H1 (cell line): ENCODE results near the gene GMPR. TPM values are rescaled to one million over a fixed set of nuclear protein-coding genes. Genes with fewer than 3 reads are reported as not detected.

ENCODE experiments used
- FOSL1 ChIP-seq: IDR thresholded peaks from 2 replicates; pipeline ENCODE4 v1.6.1; 2011; ENCODE audit warnings: mild to moderate bottlenecking, low read depth, low read length, moderate library complexity; ENCODE audit not compliant: insufficient read depth
- polyA plus RNA-seq, 7 experiments: library from polyadenylated mRNA; depleted of rRNA in 3 of 7; stranded (reverse) in 5 of 7; unstranded in 2 of 7; fragments of >200 nt in 5 of 7; fragments of 200-250 nt in 2 of 7; gene quantifications; 1 replicate in 5 of 7; 2 replicates in 1 of 7; 4 replicates in 1 of 7; pipeline versions ENCODE4 v1.2.1 to v1.2.3, GENCODE V29; 2011 to 2013; ENCODE audit warnings: missing spikeins in 2 of 7, mixed read lengths in 2 of 7
- total RNA-seq: library from RNA; stranded (reverse); fragmentation: NEBNext Ultra II Directional; extraction: Animal tissue kit (Norgen Biotek cat#: 25700); gene quantifications from 2 replicates; pipeline ENCODE4 v1.2.1, GENCODE V29; 2021

The GMPR gene
- total and polyA plus RNA-seq, 2 of the 8 experiments (the other 6 are each of a cell fraction or from before 2014, with no cell fraction given) = 0.99 to 1.2 TPM

DNA sequence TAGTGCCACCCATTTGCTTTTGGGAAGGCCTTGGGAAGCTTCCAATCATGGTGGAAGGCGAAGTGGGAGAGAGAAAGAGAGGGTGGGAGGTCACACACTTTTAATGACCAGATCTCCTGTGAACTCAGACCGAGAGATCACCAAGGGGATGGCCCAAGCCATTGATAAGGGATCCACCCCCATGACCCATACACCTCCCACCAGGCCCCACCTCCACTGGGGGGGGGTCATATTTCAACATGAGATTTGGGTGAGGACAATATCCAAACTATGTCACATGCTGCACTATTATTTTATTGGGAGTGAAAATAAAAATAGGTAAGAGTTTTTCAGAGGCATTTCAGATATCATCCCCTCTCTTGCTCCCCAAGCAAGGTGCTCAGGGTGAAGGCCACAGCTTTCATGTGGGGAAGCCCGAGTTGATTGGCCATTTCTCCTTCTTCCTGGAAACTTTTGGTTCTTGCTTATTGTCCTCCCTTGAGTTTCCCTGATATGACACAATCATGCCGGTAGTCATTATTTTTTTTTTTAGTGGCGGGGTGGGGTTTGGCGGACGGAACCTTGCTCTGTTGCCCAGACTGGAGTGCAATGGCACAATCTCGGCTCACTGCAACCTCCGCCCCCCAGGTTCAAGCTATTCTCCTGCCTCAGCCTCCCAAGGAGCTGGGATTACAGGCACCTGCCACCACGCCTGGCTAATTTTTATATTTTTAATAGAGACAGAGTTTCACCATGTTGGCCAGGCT, 15.2 kb downstream of the GMPR start (continued):
- no peak for TF ChIP-seq FOSL1
